HepG2 (cell line): Measurements from ENCODE around the gene ISCA2. TPM values are rescaled to one million over a fixed set of nuclear protein-coding genes. Genes with fewer than 3 reads are reported as not detected.

ENCODE experiments used
- ATAC-seq: fragments of 200-7000 bp; cut with Tn5 transposase; 3 replicates; pipeline ENCODE4 v1.9.1; 2020; ENCODE audit warnings: mild to moderate bottlenecking, moderate library complexity
- BruUV-seq: library from RNA; stranded (reverse); fragments of 400-500 nt; replicated peaks from 2 replicates; lab custom pipeline; 2021; lab: Mats Ljungman, UMichigan
- CTCF ChIA-PET: fragments of 300-600 bp; formaldehyde crosslinking; extraction: SDS; loops from one replicate; lab custom pipeline; 2021; ENCODE audit warnings: low total read pairs, inconsistent platforms, low intra/inter-chr PET ratio; lab: Yijun Ruan, JAX
- POLR2A ChIA-PET: fragments of 350-600 bp; sonication (Branson Sonifier 250); formaldehyde crosslinking; loops from one replicate; lab custom pipeline; 2020; ENCODE audit warnings: antibody characterized with exemption, inconsistent platforms; lab: Yijun Ruan, JAX
- DNase-seq: peaks from one replicate; pipeline ENCODE4 v3.0.0-alpha.2; 2015; ENCODE audit warnings: low spot score
- FAIRE-seq: peaks from 3 replicates; lab custom pipeline; 2011; peaks lifted over from hg19 to GRCh38; lab: Jason Lieb, UNC
- H2AFZ ChIP-seq: one replicate; pipeline ENCODE4 v1.6.1; 2011; ENCODE audit warnings: low read length, inconsistent platforms
- H3K27ac ChIP-seq: fragments of 300-600 bp; 3 replicates; pipeline ENCODE4 v1.8.0; 2011; ENCODE audit warnings: mixed run types, mild to moderate bottlenecking, mixed read lengths, low read length, inconsistent platforms; ENCODE audit not compliant: insufficient read depth; ENCODE audit errors: extremely low read length
- H3K27me3 ChIP-seq, 2 experiments: fragments of 200-600 bp in 1 of 2; 2 replicates in 1 of 2; 3 replicates in 1 of 2; pipeline versions ENCODE4 v1.6.0 to v1.8.0; 2011; ENCODE audit warnings: low read length in 2 of 2, mild to moderate bottlenecking in 2 of 2, moderate library complexity in 2 of 2, inconsistent platforms in 1 of 2; ENCODE audit not compliant: insufficient read depth in 2 of 2, control insufficient read depth in 1 of 2
- H3K36me3 ChIP-seq, 2 experiments: fragments of 200-600 bp in 1 of 2; replicated peaks in 1 of 2; 2 replicates in 1 of 2; 3 replicates in 1 of 2; pipeline versions ENCODE4 v1.5.1 to v1.8.0; 2011; ENCODE audit warnings: low read length in 2 of 2, inconsistent platforms in 1 of 2; ENCODE audit not compliant: insufficient read depth in 2 of 2, control insufficient read depth in 1 of 2
- H3K4me1 ChIP-seq: 2 replicates; pipeline ENCODE4 v1.5.1; 2012; ENCODE audit warnings: low read length, inconsistent platforms; ENCODE audit not compliant: insufficient read depth
- H3K4me2 ChIP-seq: 2 replicates; pipeline ENCODE4 v1.6.0; 2011; ENCODE audit warnings: low read depth, low read length, inconsistent platforms
- H3K4me3 ChIP-seq, 3 experiments: fragments of 200-600 bp in 1 of 3; sonication (generic), shearing (Covaris generic) in 1 of 3; replicated peaks in 1 of 3; 2 replicates each; pipeline ENCODE4 v1.5.1; 2011 to 2016; ENCODE audit warnings: low read length in 3 of 3, inconsistent platforms in 2 of 3, low read depth in 2 of 3, mild to moderate bottlenecking in 2 of 3, control low read depth in 1 of 3, mixed read lengths in 1 of 3; ENCODE audit not compliant: insufficient read depth in 1 of 3
- H3K79me2 ChIP-seq: one replicate; pipeline ENCODE4 v1.6.1; 2011; ENCODE audit warnings: low read length, inconsistent platforms; ENCODE audit not compliant: insufficient read depth
- H3K9ac ChIP-seq: 2 replicates; pipeline ENCODE4 v1.6.0; 2011; ENCODE audit warnings: mild to moderate bottlenecking, low read depth, low read length, inconsistent platforms; ENCODE audit not compliant: insufficient read depth
- H3K9me3 ChIP-seq: 2 replicates; pipeline ENCODE4 v1.5.1; 2012; ENCODE audit warnings: mild to moderate bottlenecking, low read length
- H4K20me1 ChIP-seq: 2 replicates; pipeline ENCODE4 v1.6.0; 2011; ENCODE audit warnings: inconsistent platforms, mild to moderate bottlenecking, low read length, moderate library complexity; ENCODE audit not compliant: insufficient read depth
- CBX5 ChIP-seq: sonication (generic); formaldehyde crosslinking; IDR thresholded peaks from 2 replicates; pipeline ENCODE4 v1.4.0; 2020; ENCODE audit warnings: missing genetic modification reagents, borderline replicate concordance
- FOSL2 ChIP-seq: sonication (generic); formaldehyde crosslinking; IDR thresholded peaks from 2 replicates; pipeline ENCODE4 v1.4.0; 2020; ENCODE audit warnings: missing genetic modification reagents
- GFI1 ChIP-seq: sonication (generic); formaldehyde crosslinking; IDR thresholded peaks from 2 replicates; pipeline ENCODE4 v1.5.0; 2020; ENCODE audit warnings: missing genetic modification reagents, mild to moderate bottlenecking, borderline replicate concordance
- MBD4 ChIP-seq: IDR thresholded peaks from 2 replicates; pipeline ENCODE4 v1.6.1; 2012; ENCODE audit warnings: low read length, inconsistent platforms, borderline replicate concordance
- SNRNP70 ChIP-seq: fragments of 200-400 bp; formaldehyde crosslinking; IDR thresholded peaks from 2 replicates; pipeline ENCODE4 v1.6.1; 2017; ENCODE audit warnings: mild to moderate bottlenecking, low read depth, low read length, moderate library complexity
- XRCC5 ChIP-seq: fragments of 200-400 bp; formaldehyde crosslinking; optimal IDR thresholded peaks from 2 replicates; pipeline ENCODE3; 2017; ENCODE audit warnings: mild to moderate bottlenecking, low read length
- ZBTB1 ChIP-seq: sonication (generic); formaldehyde crosslinking; IDR thresholded peaks from 2 replicates; pipeline ENCODE4 v1.4.0; 2020; ENCODE audit warnings: missing genetic modification reagents, borderline replicate concordance
- ZNF292 ChIP-seq: sonication (generic); formaldehyde crosslinking; IDR thresholded peaks from 2 replicates; pipeline ENCODE4 v1.8.1; 2022; ENCODE audit warnings: mild to moderate bottlenecking, low read depth, missing genetic modification reagents, borderline replicate concordance
- ZNF33A ChIP-seq: sonication (generic); formaldehyde crosslinking; IDR thresholded peaks from 2 replicates; pipeline ENCODE4 v1.5.1; 2020; ENCODE audit warnings: missing genetic modification reagents, mild to moderate bottlenecking, moderate library complexity, borderline replicate concordance
- ZNF430 ChIP-seq: sonication (generic); formaldehyde crosslinking; IDR thresholded peaks from 2 replicates; pipeline ENCODE4 v1.9.0; 2021; ENCODE audit warnings: mild to moderate bottlenecking, missing genetic modification reagents
- ZNF446 ChIP-seq: sonication (generic); formaldehyde crosslinking; IDR thresholded peaks from 2 replicates; pipeline ENCODE4 v1.5.0; 2020; ENCODE audit warnings: mild to moderate bottlenecking, missing genetic modification reagents
- ZNF703 ChIP-seq: sonication (generic); formaldehyde crosslinking; IDR thresholded peaks from 2 replicates; pipeline ENCODE4 v1.5.1; 2020; ENCODE audit warnings: missing genetic modification reagents, mild to moderate bottlenecking, moderate library complexity, borderline replicate concordance
- ZNF879 ChIP-seq: sonication (generic); formaldehyde crosslinking; IDR thresholded peaks from 2 replicates; pipeline ENCODE4 v1.8.1; 2023; ENCODE audit warnings: missing genetic modification reagents
- ZNF891 ChIP-seq: sonication (generic); formaldehyde crosslinking; IDR thresholded peaks from 2 replicates; pipeline ENCODE4 v1.5.0; 2020; ENCODE audit warnings: mild to moderate bottlenecking, missing genetic modification reagents
- WGBS: methylation state at CpG from one replicate; pipeline ENCODE4 v1.1.6; 2017; ENCODE audit warnings: low lambda C conversion rate; 5-methylcytosine and 5-hydroxymethylcytosine counted together
- in situ Hi-C: cut with HindIII; loops from 2 replicates; pipeline ENCODE4 v1.10.0; 2017; ENCODE audit warnings: low pct_unique_long_range_greater_than_20kb; ENCODE audit not compliant: extremely low pct_ligation_motif_present
- intact Hi-C: fragments of 100-400 bp; cut with micrococcal nuclease; formaldehyde crosslinking; loops from one replicate; pipeline ENCODE4 v1.10.0; 2022; ENCODE audit not compliant: unreplicated experiment
- polyA plus RNA-seq, 8 experiments: library from polyadenylated mRNA; depleted of rRNA in 3 of 8; stranded (reverse) in 7 of 8; unstranded in 1 of 8; fragments of >200 nt; fragmentation: Illumina TruSeq in 4 of 8; extraction: Trizol in 4 of 8; gene quantifications; 2 replicates each; pipeline versions ENCODE4 v1.2.1 to v1.2.3, GENCODE V29; 2011 to 2016; ENCODE audit warnings: low read depth in 4 of 8, missing spikeins in 1 of 8, mixed read lengths in 1 of 8; ENCODE audit not compliant: insufficient read depth in 1 of 8
- total RNA-seq, 5 experiments: library from RNA; depleted of rRNA; stranded (reverse); fragments of >200 nt; fragmentation: Illumina TruSeq; extraction: Trizol; gene quantifications; 2 replicates each; pipeline ENCODE4 v1.2.3, GENCODE V29; 2016; ENCODE audit warnings: low read depth in 1 of 5
- TF ChIP-seq, protein P1 (sequence below): sonication (generic); formaldehyde crosslinking; IDR thresholded peaks from 2 replicates; pipeline ENCODE4 v1.5.0; 2020; ENCODE audit warnings: mild to moderate bottlenecking, missing genetic modification reagents, moderate library complexity
- TF ChIP-seq, protein P2 (sequence below): sonication (generic); formaldehyde crosslinking; IDR thresholded peaks from 2 replicates; pipeline ENCODE4 v1.5.0; 2020; ENCODE audit warnings: mild to moderate bottlenecking, missing genetic modification reagents
- TF ChIP-seq, protein P3 (sequence below): sonication (generic); formaldehyde crosslinking; IDR thresholded peaks from 2 replicates; pipeline ENCODE4 v1.4.0; 2020; ENCODE audit warnings: low read depth, mild to moderate bottlenecking, missing genetic modification reagents

ISCA2 gene
- total and polyA plus RNA-seq, 2 of the 13 experiments (the other 11 are each of a cell fraction or from before 2014, with no cell fraction given): 32.1 to 43.4 TPM

DNA sequence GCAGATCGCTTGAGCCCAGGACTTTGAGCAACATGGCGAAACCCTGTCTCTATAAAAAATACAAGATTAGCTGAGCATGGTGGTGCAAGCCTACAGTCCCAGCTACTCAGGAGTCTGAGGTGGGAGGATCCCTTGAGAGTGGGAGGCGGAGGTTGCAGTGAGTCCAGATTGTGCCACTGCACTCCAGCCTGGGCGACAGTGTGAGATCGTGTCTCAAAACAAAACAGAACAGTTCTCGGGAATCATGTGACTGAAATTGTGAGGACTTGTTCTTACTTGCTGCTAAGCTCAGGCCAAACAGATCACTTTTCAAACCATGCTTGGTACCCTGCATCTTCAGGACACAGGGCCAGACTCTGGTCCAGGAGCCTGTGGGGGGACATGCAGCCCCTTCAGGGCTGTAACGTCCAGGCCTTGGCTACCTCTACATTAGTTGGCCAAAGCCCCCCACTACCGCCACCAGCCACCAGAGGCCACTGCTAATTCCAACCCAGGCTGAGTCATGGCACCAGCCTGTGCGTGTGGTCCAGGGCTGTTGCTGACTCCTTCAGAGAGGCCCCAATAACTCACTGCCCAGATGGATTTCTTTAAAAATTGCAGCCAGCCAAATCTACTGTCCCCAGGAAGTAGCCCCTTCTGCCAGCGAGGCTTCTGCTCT lies 34.1 kb upstream of the ISCA2 start:
- ChIA-PET POLR2A (no interaction called here), CTCF (interaction anchor here (0.8 to 1.6 kb wide), 2 partner anchors 20 to 33 kb away, joined by 3 read pairs; no protein-coding TSS in a partner anchor)
- peak; percentile 62 for FAIRE-seq
- no TSS peak for BruUV-seq
- Histone ChIP-seq H3K9me3 (no peaks in the 10 kb centered on the region), H3K4me3 (no peak overlapping the region), H3K4me2 (no peak overlapping the region), H3K9ac (no peak overlapping the region), H3K79me2 (no peaks in the 10 kb centered on the region), H3K27me3 (no peaks in the 10 kb centered on the region), H4K20me1 (no peaks in the 10 kb centered on the region), H3K27ac (no peak overlapping the region), H2AFZ (no peak overlapping the region), H3K36me3 (no peaks in the 10 kb centered on the region), H3K4me1 (no peaks in the 10 kb centered on the region)
- WGBS: 55% methylated on average over 8 of the region's 10 CpGs
- intact Hi-C loops (no loop called here), in situ Hi-C loops (no loop called here)
- peak; percentile 98 for ATAC-seq
- peak; percentile 24 for DNase-seq
- no peak for TF ChIP-seq ZNF292 (CRISPR knock-in tag)
- no peak for TF ChIP-seq ZNF703 (CRISPR knock-in tag)
- no peak for TF ChIP-seq GFI1 (CRISPR knock-in tag)
- TF ChIP-seq ZNF891 (CRISPR knock-in tag): no peak
- TF ChIP-seq ZNF879 (CRISPR knock-in tag): no peak
- TF ChIP-seq, protein P1, sequence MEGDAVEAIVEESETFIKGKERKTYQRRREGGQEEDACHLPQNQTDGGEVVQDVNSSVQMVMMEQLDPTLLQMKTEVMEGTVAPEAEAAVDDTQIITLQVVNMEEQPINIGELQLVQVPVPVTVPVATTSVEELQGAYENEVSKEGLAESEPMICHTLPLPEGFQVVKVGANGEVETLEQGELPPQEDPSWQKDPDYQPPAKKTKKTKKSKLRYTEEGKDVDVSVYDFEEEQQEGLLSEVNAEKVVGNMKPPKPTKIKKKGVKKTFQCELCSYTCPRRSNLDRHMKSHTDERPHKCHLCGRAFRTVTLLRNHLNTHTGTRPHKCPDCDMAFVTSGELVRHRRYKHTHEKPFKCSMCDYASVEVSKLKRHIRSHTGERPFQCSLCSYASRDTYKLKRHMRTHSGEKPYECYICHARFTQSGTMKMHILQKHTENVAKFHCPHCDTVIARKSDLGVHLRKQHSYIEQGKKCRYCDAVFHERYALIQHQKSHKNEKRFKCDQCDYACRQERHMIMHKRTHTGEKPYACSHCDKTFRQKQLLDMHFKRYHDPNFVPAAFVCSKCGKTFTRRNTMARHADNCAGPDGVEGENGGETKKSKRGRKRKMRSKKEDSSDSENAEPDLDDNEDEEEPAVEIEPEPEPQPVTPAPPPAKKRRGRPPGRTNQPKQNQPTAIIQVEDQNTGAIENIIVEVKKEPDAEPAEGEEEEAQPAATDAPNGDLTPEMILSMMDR (CRISPR knock-in tag): peak; percentile 62
- peak; percentile 42 for TF ChIP-seq XRCC5
- no peak for TF ChIP-seq ZNF430 (CRISPR knock-in tag)
- no peak for TF ChIP-seq CBX5 (CRISPR knock-in tag)
- peak; percentile 78 for TF ChIP-seq FOSL2 (CRISPR knock-in tag)
- TF ChIP-seq, protein P2, sequence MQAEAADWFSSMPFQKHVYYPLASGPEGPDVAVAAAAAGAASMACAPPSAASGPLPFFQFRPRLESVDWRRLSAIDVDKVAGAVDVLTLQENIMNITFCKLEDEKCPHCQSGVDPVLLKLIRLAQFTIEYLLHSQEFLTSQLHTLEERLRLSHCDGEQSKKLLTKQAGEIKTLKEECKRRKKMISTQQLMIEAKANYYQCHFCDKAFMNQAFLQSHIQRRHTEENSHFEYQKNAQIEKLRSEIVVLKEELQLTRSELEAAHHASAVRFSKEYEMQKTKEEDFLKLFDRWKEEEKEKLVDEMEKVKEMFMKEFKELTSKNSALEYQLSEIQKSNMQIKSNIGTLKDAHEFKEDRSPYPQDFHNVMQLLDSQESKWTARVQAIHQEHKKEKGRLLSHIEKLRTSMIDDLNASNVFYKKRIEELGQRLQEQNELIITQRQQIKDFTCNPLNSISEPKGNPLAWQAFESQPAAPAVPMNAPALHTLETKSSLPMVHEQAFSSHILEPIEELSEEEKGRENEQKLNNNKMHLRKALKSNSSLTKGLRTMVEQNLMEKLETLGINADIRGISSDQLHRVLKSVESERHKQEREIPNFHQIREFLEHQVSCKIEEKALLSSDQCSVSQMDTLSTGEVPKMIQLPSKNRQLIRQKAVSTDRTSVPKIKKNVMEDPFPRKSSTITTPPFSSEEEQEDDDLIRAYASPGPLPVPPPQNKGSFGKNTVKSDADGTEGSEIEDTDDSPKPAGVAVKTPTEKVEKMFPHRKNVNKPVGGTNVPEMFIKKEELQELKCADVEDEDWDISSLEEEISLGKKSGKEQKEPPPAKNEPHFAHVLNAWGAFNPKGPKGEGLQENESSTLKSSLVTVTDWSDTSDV (CRISPR knock-in tag): no peak
- TF ChIP-seq, protein P3, sequence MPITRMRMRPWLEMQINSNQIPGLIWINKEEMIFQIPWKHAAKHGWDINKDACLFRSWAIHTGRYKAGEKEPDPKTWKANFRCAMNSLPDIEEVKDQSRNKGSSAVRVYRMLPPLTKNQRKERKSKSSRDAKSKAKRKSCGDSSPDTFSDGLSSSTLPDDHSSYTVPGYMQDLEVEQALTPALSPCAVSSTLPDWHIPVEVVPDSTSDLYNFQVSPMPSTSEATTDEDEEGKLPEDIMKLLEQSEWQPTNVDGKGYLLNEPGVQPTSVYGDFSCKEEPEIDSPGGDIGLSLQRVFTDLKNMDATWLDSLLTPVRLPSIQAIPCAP (CRISPR knock-in tag): no peak
- TF ChIP-seq ZBTB1 (CRISPR knock-in tag): no peak
- no peak for TF ChIP-seq MBD4
- no peak for TF ChIP-seq ZNF446 (CRISPR knock-in tag)
- no peak for TF ChIP-seq SNRNP70
- no peak for TF ChIP-seq ZNF33A (CRISPR knock-in tag)
